H1 (cell line): ENCODE measurements around the gene NAPG. TPM values are rescaled to one million over a fixed set of nuclear protein-coding genes. Genes with fewer than 3 reads are reported as not detected.

Source experiments
- CREB1 ChIP-seq: IDR thresholded peaks from 2 replicates; pipeline ENCODE4 v1.6.1; 2012; ENCODE audit warnings: inconsistent platforms
- GABPA ChIP-seq: IDR thresholded peaks from 2 replicates; pipeline ENCODE4 v1.6.1; 2011; ENCODE audit warnings: mild to moderate bottlenecking, low read length, moderate library complexity, borderline replicate concordance; ENCODE audit not compliant: insufficient read depth
- GTF2F1 ChIP-seq: IDR thresholded peaks from 2 replicates; pipeline ENCODE4 v1.6.1; 2012; ENCODE audit warnings: low read depth, low read length, improper control_type of control experiment, borderline replicate concordance
- HDAC6 ChIP-seq: IDR thresholded peaks from one replicate; pipeline ENCODE4 v1.7.1; 2012; ENCODE audit warnings: low read depth, mild to moderate bottlenecking, inconsistent platforms, low read length, moderate library complexity
- KDM1A ChIP-seq: fragments of 200-600, 300-600 bp; sonication (generic); IDR thresholded peaks from 2 replicates; pipeline ENCODE4 v1.7.1; 2016; ENCODE audit warnings: mild to moderate bottlenecking, low read length, borderline replicate concordance
- NRF1 ChIP-seq: IDR thresholded peaks from 2 replicates; pipeline ENCODE4 v1.6.1; 2011; ENCODE audit warnings: mild to moderate bottlenecking, low read depth, low read length, improper control_type of control experiment
- POLR2A ChIP-seq, 2 experiments: IDR thresholded peaks; 1 replicate in 1 of 2; 2 replicates in 1 of 2; pipeline ENCODE4 v1.6.1; 2011; ENCODE audit warnings: low read depth in 2 of 2, low read length in 2 of 2, mild to moderate bottlenecking in 2 of 2; ENCODE audit errors: control extremely low read depth in 1 of 2
- polyA plus RNA-seq, 7 experiments: library from polyadenylated mRNA; depleted of rRNA in 3 of 7; stranded (reverse) in 5 of 7; unstranded in 2 of 7; fragments of >200 nt in 5 of 7; fragments of 200-250 nt in 2 of 7; gene quantifications; 1 replicate in 5 of 7; 2 replicates in 1 of 7; 4 replicates in 1 of 7; pipeline versions ENCODE4 v1.2.1 to v1.2.3, GENCODE V29; 2011 to 2013; ENCODE audit warnings: missing spikeins in 2 of 7, mixed read lengths in 2 of 7
- total RNA-seq: library from RNA; stranded (reverse); fragmentation: NEBNext Ultra II Directional; extraction: Animal tissue kit (Norgen Biotek cat#: 25700); gene quantifications from 2 replicates; pipeline ENCODE4 v1.2.1, GENCODE V29; 2021
- TF ChIP-seq, protein P1 (sequence below): fragments of 300-600 bp; sonication (generic); IDR thresholded peaks from 2 replicates; pipeline ENCODE4 v1.7.1; 2012; ENCODE audit warnings: low read length, moderate library complexity, mild to moderate bottlenecking, inconsistent platforms; ENCODE audit not compliant: insufficient replicate concordance
- TF ChIP-seq, protein P2 (sequence below): IDR thresholded peaks from 2 replicates; pipeline ENCODE4 v1.6.1; 2012; ENCODE audit warnings: inconsistent platforms
- TF ChIP-seq, protein P3 (sequence below): IDR thresholded peaks from 2 replicates; pipeline ENCODE4 v1.6.1; 2011; ENCODE audit warnings: low read length, improper control_type of control experiment

The NAPG gene
- total and polyA plus RNA-seq, 2 of the 8 experiments (the other 6 are each of a cell fraction or from before 2014, with no cell fraction given) = 8.0 to 23.5 TPM

DNA sequence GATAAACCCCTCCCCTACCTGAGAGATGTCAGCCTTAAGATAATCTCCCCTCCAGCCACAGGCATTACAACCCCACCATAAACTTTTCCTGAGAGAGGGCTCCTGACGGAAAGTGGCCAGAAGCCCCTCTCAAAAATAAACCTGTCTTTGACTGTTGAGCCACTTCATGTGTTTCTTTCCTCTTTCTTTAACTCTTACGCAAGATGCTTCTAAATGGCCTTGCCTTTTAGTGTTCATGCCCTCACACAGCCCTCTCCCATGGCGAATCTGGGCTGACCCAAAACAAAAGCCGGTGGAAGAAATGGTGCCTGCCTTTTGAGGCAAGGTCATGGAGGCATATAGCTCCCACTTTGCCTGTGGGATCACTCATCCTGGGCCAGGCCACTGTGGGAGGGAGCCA is 54.4 kb downstream of the NAPG start (continued):
- TF ChIP-seq, protein P1, sequence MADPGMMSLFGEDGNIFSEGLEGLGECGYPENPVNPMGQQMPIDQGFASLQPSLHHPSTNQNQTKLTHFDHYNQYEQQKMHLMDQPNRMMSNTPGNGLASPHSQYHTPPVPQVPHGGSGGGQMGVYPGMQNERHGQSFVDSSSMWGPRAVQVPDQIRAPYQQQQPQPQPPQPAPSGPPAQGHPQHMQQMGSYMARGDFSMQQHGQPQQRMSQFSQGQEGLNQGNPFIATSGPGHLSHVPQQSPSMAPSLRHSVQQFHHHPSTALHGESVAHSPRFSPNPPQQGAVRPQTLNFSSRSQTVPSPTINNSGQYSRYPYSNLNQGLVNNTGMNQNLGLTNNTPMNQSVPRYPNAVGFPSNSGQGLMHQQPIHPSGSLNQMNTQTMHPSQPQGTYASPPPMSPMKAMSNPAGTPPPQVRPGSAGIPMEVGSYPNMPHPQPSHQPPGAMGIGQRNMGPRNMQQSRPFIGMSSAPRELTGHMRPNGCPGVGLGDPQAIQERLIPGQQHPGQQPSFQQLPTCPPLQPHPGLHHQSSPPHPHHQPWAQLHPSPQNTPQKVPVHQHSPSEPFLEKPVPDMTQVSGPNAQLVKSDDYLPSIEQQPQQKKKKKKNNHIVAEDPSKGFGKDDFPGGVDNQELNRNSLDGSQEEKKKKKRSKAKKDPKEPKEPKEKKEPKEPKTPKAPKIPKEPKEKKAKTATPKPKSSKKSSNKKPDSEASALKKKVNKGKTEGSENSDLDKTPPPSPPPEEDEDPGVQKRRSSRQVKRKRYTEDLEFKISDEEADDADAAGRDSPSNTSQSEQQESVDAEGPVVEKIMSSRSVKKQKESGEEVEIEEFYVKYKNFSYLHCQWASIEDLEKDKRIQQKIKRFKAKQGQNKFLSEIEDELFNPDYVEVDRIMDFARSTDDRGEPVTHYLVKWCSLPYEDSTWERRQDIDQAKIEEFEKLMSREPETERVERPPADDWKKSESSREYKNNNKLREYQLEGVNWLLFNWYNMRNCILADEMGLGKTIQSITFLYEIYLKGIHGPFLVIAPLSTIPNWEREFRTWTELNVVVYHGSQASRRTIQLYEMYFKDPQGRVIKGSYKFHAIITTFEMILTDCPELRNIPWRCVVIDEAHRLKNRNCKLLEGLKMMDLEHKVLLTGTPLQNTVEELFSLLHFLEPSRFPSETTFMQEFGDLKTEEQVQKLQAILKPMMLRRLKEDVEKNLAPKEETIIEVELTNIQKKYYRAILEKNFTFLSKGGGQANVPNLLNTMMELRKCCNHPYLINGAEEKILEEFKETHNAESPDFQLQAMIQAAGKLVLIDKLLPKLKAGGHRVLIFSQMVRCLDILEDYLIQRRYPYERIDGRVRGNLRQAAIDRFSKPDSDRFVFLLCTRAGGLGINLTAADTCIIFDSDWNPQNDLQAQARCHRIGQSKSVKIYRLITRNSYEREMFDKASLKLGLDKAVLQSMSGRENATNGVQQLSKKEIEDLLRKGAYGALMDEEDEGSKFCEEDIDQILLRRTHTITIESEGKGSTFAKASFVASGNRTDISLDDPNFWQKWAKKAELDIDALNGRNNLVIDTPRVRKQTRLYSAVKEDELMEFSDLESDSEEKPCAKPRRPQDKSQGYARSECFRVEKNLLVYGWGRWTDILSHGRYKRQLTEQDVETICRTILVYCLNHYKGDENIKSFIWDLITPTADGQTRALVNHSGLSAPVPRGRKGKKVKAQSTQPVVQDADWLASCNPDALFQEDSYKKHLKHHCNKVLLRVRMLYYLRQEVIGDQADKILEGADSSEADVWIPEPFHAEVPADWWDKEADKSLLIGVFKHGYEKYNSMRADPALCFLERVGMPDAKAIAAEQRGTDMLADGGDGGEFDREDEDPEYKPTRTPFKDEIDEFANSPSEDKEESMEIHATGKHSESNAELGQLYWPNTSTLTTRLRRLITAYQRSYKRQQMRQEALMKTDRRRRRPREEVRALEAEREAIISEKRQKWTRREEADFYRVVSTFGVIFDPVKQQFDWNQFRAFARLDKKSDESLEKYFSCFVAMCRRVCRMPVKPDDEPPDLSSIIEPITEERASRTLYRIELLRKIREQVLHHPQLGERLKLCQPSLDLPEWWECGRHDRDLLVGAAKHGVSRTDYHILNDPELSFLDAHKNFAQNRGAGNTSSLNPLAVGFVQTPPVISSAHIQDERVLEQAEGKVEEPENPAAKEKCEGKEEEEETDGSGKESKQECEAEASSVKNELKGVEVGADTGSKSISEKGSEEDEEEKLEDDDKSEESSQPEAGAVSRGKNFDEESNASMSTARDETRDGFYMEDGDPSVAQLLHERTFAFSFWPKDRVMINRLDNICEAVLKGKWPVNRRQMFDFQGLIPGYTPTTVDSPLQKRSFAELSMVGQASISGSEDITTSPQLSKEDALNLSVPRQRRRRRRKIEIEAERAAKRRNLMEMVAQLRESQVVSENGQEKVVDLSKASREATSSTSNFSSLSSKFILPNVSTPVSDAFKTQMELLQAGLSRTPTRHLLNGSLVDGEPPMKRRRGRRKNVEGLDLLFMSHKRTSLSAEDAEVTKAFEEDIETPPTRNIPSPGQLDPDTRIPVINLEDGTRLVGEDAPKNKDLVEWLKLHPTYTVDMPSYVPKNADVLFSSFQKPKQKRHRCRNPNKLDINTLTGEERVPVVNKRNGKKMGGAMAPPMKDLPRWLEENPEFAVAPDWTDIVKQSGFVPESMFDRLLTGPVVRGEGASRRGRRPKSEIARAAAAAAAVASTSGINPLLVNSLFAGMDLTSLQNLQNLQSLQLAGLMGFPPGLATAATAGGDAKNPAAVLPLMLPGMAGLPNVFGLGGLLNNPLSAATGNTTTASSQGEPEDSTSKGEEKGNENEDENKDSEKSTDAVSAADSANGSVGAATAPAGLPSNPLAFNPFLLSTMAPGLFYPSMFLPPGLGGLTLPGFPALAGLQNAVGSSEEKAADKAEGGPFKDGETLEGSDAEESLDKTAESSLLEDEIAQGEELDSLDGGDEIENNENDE = no peak
- TF ChIP-seq, protein P2, sequence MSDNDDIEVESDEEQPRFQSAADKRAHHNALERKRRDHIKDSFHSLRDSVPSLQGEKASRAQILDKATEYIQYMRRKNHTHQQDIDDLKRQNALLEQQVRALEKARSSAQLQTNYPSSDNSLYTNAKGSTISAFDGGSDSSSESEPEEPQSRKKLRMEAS = no peak
- TF ChIP-seq GTF2F1 (no peak), GABPA (no peak), HDAC6 (no peak), CREB1 (no peak), NRF1 (no peak), POLR2A (IDR thresholded peaks at IDR 0.05; ENCODE audit: control extremely low read depth in 1 of 2, low read depth in 2 of 2, low read length in 2 of 2) (no peak), KDM1A (no peak)
- TF ChIP-seq, protein P3, sequence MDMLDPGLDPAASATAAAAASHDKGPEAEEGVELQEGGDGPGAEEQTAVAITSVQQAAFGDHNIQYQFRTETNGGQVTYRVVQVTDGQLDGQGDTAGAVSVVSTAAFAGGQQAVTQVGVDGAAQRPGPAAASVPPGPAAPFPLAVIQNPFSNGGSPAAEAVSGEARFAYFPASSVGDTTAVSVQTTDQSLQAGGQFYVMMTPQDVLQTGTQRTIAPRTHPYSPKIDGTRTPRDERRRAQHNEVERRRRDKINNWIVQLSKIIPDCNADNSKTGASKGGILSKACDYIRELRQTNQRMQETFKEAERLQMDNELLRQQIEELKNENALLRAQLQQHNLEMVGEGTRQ = no peak
- TF ChIP-seq, all 59 proteins: peak for 0
